Testis (tissue), 2 donors: Measurements from ENCODE around the gene FUT8.

Experiments used
- CTCF ChIP-seq, 3 experiments: fragments of 450-650 bp in 2 of 3; fragments of 200-600 bp in 1 of 3; sonication (generic) in 1 of 3; IDR thresholded peaks; one replicate each; pipeline ENCODE4 v1.5.1; 2016 to 2019; ENCODE audit warnings: antibody characterized with exemption in 3 of 3, mild to moderate bottlenecking in 2 of 3, moderate library complexity in 1 of 3
- POLR2A ChIP-seq: fragments of 450-650 bp; IDR thresholded peaks from one replicate; pipeline ENCODE4 v1.6.1; 2017; ENCODE audit warnings: antibody characterized with exemption, mild to moderate bottlenecking, moderate library complexity

- no peak for TF ChIP-seq CTCF (IDR thresholded peaks at IDR 0.05)
- TF ChIP-seq POLR2A, result no peak
Observed at GRCh38 chr14:65491274-65491673, 78.7 kb downstream of the FUT8 start.
